Astrocyte (in vitro differentiated cells and primary cell): ENCODE results near the gene CD101.

ENCODE experiments used
- CTCF ChIP-seq: IDR thresholded peaks from 2 replicates; pipeline ENCODE4 v1.5.1; 2011; ENCODE audit warnings: low read depth, mild to moderate bottlenecking, inconsistent platforms, low read length, moderate library complexity; ENCODE audit not compliant: insufficient read depth
- EZH2 ChIP-seq: IDR thresholded peaks from 2 replicates; pipeline ENCODE4 v1.6.1; 2012; ENCODE audit warnings: mild to moderate bottlenecking, low read length, inconsistent platforms; ENCODE audit not compliant: insufficient read depth

GRCh38 chr1:116991918-116992317 is 9.6 kb upstream of the CD101 start:
- TF ChIP-seq EZH2 (no peak), CTCF (no peak)
